GM12892 (cell line): ENCODE data around the gene CEMIP2.

ENCODE experiments used
- POLR2A ChIP-seq: IDR thresholded peaks from 2 replicates; pipeline ENCODE4 v1.6.1; 2011; ENCODE audit warnings: low read depth, low read length, control low read depth
- POLR2AphosphoS5 ChIP-seq: IDR thresholded peaks from 2 replicates; pipeline ENCODE4 v1.6.1; 2011; ENCODE audit warnings: low read depth, low read length, control low read depth
- TAF1 ChIP-seq: IDR thresholded peaks from 2 replicates; pipeline ENCODE4 v1.6.1; 2011; ENCODE audit warnings: low read depth, mild to moderate bottlenecking, control low read depth, low read length, borderline replicate concordance

DNA sequence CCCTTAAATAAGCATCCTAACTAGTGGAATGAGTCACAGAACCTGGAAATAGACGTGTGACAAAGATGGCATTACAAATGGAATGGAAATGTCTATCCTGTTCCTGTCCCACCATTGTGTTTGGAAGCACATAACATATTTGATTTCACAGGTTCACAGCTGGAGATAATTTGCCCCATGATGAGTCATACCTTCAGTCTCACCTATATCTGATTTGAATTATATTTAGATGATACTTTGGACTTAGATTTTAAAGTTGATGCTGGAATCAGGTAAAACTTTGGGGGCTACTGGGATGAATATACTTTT, 92.5 kb downstream of the CEMIP2 start:
- no peak for TF ChIP-seq POLR2A
- TF ChIP-seq TAF1 = no peak
- no peak for TF ChIP-seq POLR2AphosphoS5
